B cell (primary cell): Measurements from ENCODE around the gene GULP1. TPM values are rescaled to one million over a fixed set of nuclear protein-coding genes. Genes with fewer than 3 reads are reported as not detected.

Experiments
- ATAC-seq: fragments of 200-7000 bp; cut with Tn5 transposase; one replicate; pipeline ENCODE4 v1.10.0; 2021; ENCODE audit warnings: low read depth, mild to moderate bottlenecking, moderate number of reproducible peaks, moderate library complexity
- CTCF ChIA-PET: fragments of 350-600 bp; sonication (Branson Sonifier 250); formaldehyde crosslinking; loops from one replicate; lab custom pipeline; 2021; ENCODE audit warnings: antibody characterized with exemption, inconsistent platforms; lab: Charles Lee
- POLR2A ChIA-PET: fragments of 350-600 bp; sonication (Branson Sonifier 250); formaldehyde crosslinking; loops from one replicate; lab custom pipeline; 2021; ENCODE audit warnings: antibody characterized with exemption; lab: Charles Lee
- DNase-seq: peaks from one replicate; pipeline ENCODE4 v3.0.0; 2013
- H2AFZ ChIP-seq: 2 replicates; pipeline ENCODE4 v1.6.1; 2012; ENCODE audit warnings: mild to moderate bottlenecking, low read depth, low read length; ENCODE audit not compliant: insufficient read depth, poor library complexity, severe bottlenecking
- H3K27ac ChIP-seq, 2 donors: 1 replicate in 1 of 2; 2 replicates in 1 of 2; pipeline ENCODE4 v1.5.1; 2012 to 2013; ENCODE audit warnings: low read length in 2 of 2, mild to moderate bottlenecking in 2 of 2, moderate library complexity in 1 of 2
- H3K27me3 ChIP-seq, 4 experiments: fragments of 200-600 bp in 1 of 4; sonication (generic) in 1 of 4; replicated peaks in 1 of 4; 1 replicate in 2 of 4; 2 replicates in 2 of 4; pipeline versions ENCODE4 v1.6.1 to v1.7.0; 2013 to 2016; ENCODE audit warnings: low read length in 3 of 4, mild to moderate bottlenecking in 2 of 4, mixed read lengths in 1 of 4, moderate library complexity in 1 of 4; ENCODE audit not compliant: insufficient read depth in 4 of 4, control insufficient read depth in 3 of 4; ENCODE audit errors: control extremely low read depth in 1 of 4
- H3K36me3 ChIP-seq, 2 experiments: replicated peaks in 1 of 2; 1 replicate in 1 of 2; 2 replicates in 1 of 2; pipeline versions ENCODE4 v1.6.1 to v1.7.1; 2013; ENCODE audit warnings: low read length in 1 of 2; ENCODE audit not compliant: insufficient read depth in 2 of 2, control insufficient read depth in 1 of 2; ENCODE audit errors: control extremely low read depth in 1 of 2, extremely low read depth in 1 of 2
- H3K4me1 ChIP-seq, 2 donors: fragments of 200-600 bp in 1 of 2; sonication (generic) in 1 of 2; 1 replicate in 1 of 2; 2 replicates in 1 of 2; pipeline versions ENCODE4 v1.5.1 to v1.6.1; 2013 to 2017; ENCODE audit warnings: low read length in 2 of 2; ENCODE audit not compliant: control insufficient read depth in 2 of 2, insufficient read depth in 2 of 2
- H3K4me2 ChIP-seq: replicated peaks from 2 replicates; pipeline ENCODE3; 2012; ENCODE audit warnings: mild to moderate bottlenecking, low read depth, low read length; ENCODE audit not compliant: poor library complexity, severe bottlenecking
- H3K4me3 ChIP-seq, 5 experiments: fragments of 200-600 bp in 1 of 5; sonication (generic) in 1 of 5; 1 replicate in 3 of 5; 2 replicates in 2 of 5; pipeline versions ENCODE4 v1.5.1 to v1.7.0; 2011 to 2016; ENCODE audit warnings: low read length in 4 of 5, mild to moderate bottlenecking in 4 of 5, low read depth in 2 of 5, control low read depth in 1 of 5, moderate library complexity in 1 of 5; ENCODE audit not compliant: insufficient read depth in 1 of 5; ENCODE audit errors: control extremely low read depth in 1 of 5, extremely low read depth in 1 of 5
- H3K79me2 ChIP-seq: fragments of 200-600 bp; sonication (generic); one replicate; pipeline ENCODE4 v1.6.0; 2016; ENCODE audit warnings: low read length; ENCODE audit not compliant: control insufficient read depth, insufficient read depth
- H3K9ac ChIP-seq: fragments of 200-600 bp; sonication (generic); 2 replicates; pipeline ENCODE4 v1.6.1; 2017; ENCODE audit warnings: mild to moderate bottlenecking, low read length, moderate library complexity
- H3K9me3 ChIP-seq, 3 donors: one replicate each; pipeline versions ENCODE4 v1.6.1 to v1.7.1; 2013; ENCODE audit warnings: low read length in 2 of 3; ENCODE audit not compliant: control insufficient read depth in 2 of 3, insufficient read depth in 1 of 3; ENCODE audit errors: control extremely low read depth in 1 of 3
- H4K20me1 ChIP-seq: 2 replicates; pipeline ENCODE4 v1.6.0; 2012; ENCODE audit warnings: mild to moderate bottlenecking, low read length; ENCODE audit not compliant: insufficient read depth, control insufficient read depth, poor library complexity, severe bottlenecking
- H3K27ac Mint-ChIP-seq: one replicate; pipeline ENCODE4 v1.8.0; 2021; ENCODE audit warnings: mixed read lengths
- H3K27me3 Mint-ChIP-seq: one replicate; pipeline ENCODE4 v1.8.0; 2021; ENCODE audit warnings: mixed read lengths
- H3K4me1 Mint-ChIP-seq: one replicate; pipeline ENCODE4 v1.8.0; 2021; ENCODE audit warnings: mixed read lengths
- H3K4me3 Mint-ChIP-seq: one replicate; pipeline ENCODE4 v1.8.0; 2021; ENCODE audit warnings: mixed read lengths
- H3K9me3 Mint-ChIP-seq: one replicate; pipeline ENCODE4 v1.8.0; 2022; ENCODE audit warnings: mixed read lengths; ENCODE audit not compliant: insufficient read depth
- EZH2 ChIP-seq: IDR thresholded peaks from 2 replicates; pipeline ENCODE4 v1.6.1; 2012; ENCODE audit warnings: borderline replicate concordance, low read depth, mild to moderate bottlenecking, moderate library complexity, low read length; ENCODE audit not compliant: insufficient read depth, poor library complexity, severe bottlenecking
- WGBS: methylation state at CpG from one replicate; pipeline ENCODE4 v1.1.5; 2013; ENCODE audit warnings: missing lambda C conversion rate; ENCODE audit not compliant: insufficient coverage; 5-methylcytosine and 5-hydroxymethylcytosine counted together
- intact Hi-C: fragments of 100-400 bp; cut with micrococcal nuclease; formaldehyde crosslinking; loops from one replicate; pipeline ENCODE4 v1.10.0; 2022
- polyA plus RNA-seq: library from polyadenylated mRNA; depleted of rRNA; stranded (reverse); fragments of >200 nt; gene quantifications from 2 replicates; pipeline ENCODE4 v1.2.3, GENCODE V29; 2012
- total RNA-seq, 2 donors: library from RNA; stranded (reverse); fragments of 120-200 nt in 1 of 2; gene quantifications; 1 replicate in 1 of 2; 2 replicates in 1 of 2; pipeline versions ENCODE4 v1.2.3 to v1.2.4, GENCODE V29; 2013 to 2022
- TF ChIP-seq, protein P1 (sequence below): fragments of 200-600 bp; IDR thresholded peaks from one replicate; pipeline ENCODE4 v1.8.0; 2022; ENCODE audit warnings: antibody characterized with exemption, mild to moderate bottlenecking

The GULP1 gene
- total and polyA plus RNA-seq, 2 donors (not counting 1 experiment from before 2014, with no cell fraction given): not detected

GRCh38 chr2:188369365-188369764 lies 77.7 kb downstream of the GULP1 start:
- DNase-seq: no peak
- POLR2A ChIA-PET: no interaction called here

DNA sequence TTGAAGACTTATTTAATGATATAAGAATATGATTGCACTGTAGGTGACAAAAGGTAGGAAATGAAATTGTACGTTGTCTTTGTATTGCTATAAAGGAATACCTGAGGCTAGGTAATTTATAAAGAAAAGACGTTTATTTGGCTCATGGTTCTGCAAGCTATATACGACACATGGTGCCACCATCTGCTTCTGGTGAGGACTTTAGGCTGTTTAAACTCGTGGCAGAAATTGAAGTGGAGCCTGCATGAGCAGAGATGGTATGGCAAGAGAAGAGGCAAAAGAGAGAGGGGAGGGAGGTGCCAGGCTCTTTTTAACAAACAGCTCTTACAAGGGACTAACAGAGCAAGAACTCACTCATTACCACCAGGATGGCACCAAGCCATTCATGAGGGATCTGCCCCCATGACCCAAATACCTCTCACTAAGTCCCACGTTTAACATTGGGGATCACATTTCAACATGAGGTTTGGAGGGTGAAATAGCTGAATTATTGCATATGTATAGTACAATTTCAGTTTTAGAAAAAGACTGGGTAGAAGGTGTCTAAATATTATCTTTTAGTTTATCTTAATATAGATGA lies 86.8 kb downstream of the GULP1 start:
- H3K4me1 ChIP-seq: no peaks in the 10 kb centered on the region
- intact Hi-C loops: no loop called here
- H3K9me3 ChIP-seq: no peaks in the 10 kb centered on the region
- WGBS: 86% methylated on average over 4 of the region's 5 CpGs
- H3K27ac ChIP-seq: no peak overlapping the region
- ChIA-PET CTCF (no interaction called here), POLR2A (no interaction called here)
- H3K4me3 ChIP-seq: no peak overlapping the region
- Mint-ChIP-seq H3K27me3 (no peaks in the 10 kb centered on the region), H3K27ac (no peak overlapping the region), H3K9me3 (no peaks in the 10 kb centered on the region), H3K4me3 (no peak overlapping the region), H3K4me1 (no peaks in the 10 kb centered on the region)
- no peak overlapping the region for H3K4me2 ChIP-seq
- H3K9ac ChIP-seq: no peak overlapping the region
- H3K27me3 ChIP-seq: no peaks in the 10 kb centered on the region
- no peaks in the 10 kb centered on the region for H3K79me2 ChIP-seq
- TF ChIP-seq EZH2: no peak
- TF ChIP-seq, protein P1, sequence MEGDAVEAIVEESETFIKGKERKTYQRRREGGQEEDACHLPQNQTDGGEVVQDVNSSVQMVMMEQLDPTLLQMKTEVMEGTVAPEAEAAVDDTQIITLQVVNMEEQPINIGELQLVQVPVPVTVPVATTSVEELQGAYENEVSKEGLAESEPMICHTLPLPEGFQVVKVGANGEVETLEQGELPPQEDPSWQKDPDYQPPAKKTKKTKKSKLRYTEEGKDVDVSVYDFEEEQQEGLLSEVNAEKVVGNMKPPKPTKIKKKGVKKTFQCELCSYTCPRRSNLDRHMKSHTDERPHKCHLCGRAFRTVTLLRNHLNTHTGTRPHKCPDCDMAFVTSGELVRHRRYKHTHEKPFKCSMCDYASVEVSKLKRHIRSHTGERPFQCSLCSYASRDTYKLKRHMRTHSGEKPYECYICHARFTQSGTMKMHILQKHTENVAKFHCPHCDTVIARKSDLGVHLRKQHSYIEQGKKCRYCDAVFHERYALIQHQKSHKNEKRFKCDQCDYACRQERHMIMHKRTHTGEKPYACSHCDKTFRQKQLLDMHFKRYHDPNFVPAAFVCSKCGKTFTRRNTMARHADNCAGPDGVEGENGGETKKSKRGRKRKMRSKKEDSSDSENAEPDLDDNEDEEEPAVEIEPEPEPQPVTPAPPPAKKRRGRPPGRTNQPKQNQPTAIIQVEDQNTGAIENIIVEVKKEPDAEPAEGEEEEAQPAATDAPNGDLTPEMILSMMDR: no peak
- DNase-seq (no peak), ATAC-seq (no peak)
- H3K36me3 ChIP-seq: no peaks in the 10 kb centered on the region
- no peak overlapping the region for H2AFZ ChIP-seq
- no peaks in the 10 kb centered on the region for H4K20me1 ChIP-seq

More at GRCh38 chr2:188369365-188369764, 77.7 kb downstream of the GULP1 start:
- no peaks in the 10 kb centered on the region for H3K79me2 ChIP-seq
- no peaks in the 10 kb centered on the region for H3K9me3 ChIP-seq
- H3K4me3 ChIP-seq: no peak overlapping the region
- H3K9me3 Mint-ChIP-seq: no peaks in the 10 kb centered on the region
- no peak for ATAC-seq
- no peak overlapping the region for H3K9ac ChIP-seq
- H3K27me3 ChIP-seq: no peaks in the 10 kb centered on the region
- no CpG with 5 or more reads among the region's 3 CpGs for WGBS
- no peaks in the 10 kb centered on the region for H3K36me3 ChIP-seq
- no peak for TF ChIP-seq EZH2
- TF ChIP-seq, protein P1: no peak
- no peak overlapping the region for H3K27ac Mint-ChIP-seq
- no peak overlapping the region for H3K4me2 ChIP-seq
- no peaks in the 10 kb centered on the region for H4K20me1 ChIP-seq
- CTCF ChIA-PET: no interaction called here
- H3K4me3 Mint-ChIP-seq: no peak overlapping the region
- intact Hi-C loops: no loop called here
- no peaks in the 10 kb centered on the region for H3K4me1 Mint-ChIP-seq
- no peaks in the 10 kb centered on the region for H3K4me1 ChIP-seq
- H3K27ac ChIP-seq: no peak overlapping the region
- H2AFZ ChIP-seq: no peak overlapping the region
- no peaks in the 10 kb centered on the region for H3K27me3 Mint-ChIP-seq
